HG03066 (cell line): ENCODE measurements around the gene MINPP1.
"Not testable (repeated sequence)": the region's sequence is repeated elsewhere in the genome, so short reads cannot be mapped to it uniquely, and the experiment has no call there.

Source experiments
- ATAC-seq: cut with Tn5 transposase; IDR thresholded peaks from one replicate; pipeline ENCODE4 v1.9.1; 2021; ENCODE audit warnings: low read depth; ENCODE audit not compliant: unreplicated experiment

Gene MINPP1, protein sequence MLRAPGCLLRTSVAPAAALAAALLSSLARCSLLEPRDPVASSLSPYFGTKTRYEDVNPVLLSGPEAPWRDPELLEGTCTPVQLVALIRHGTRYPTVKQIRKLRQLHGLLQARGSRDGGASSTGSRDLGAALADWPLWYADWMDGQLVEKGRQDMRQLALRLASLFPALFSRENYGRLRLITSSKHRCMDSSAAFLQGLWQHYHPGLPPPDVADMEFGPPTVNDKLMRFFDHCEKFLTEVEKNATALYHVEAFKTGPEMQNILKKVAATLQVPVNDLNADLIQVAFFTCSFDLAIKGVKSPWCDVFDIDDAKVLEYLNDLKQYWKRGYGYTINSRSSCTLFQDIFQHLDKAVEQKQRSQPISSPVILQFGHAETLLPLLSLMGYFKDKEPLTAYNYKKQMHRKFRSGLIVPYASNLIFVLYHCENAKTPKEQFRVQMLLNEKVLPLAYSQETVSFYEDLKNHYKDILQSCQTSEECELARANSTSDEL

DNA sequence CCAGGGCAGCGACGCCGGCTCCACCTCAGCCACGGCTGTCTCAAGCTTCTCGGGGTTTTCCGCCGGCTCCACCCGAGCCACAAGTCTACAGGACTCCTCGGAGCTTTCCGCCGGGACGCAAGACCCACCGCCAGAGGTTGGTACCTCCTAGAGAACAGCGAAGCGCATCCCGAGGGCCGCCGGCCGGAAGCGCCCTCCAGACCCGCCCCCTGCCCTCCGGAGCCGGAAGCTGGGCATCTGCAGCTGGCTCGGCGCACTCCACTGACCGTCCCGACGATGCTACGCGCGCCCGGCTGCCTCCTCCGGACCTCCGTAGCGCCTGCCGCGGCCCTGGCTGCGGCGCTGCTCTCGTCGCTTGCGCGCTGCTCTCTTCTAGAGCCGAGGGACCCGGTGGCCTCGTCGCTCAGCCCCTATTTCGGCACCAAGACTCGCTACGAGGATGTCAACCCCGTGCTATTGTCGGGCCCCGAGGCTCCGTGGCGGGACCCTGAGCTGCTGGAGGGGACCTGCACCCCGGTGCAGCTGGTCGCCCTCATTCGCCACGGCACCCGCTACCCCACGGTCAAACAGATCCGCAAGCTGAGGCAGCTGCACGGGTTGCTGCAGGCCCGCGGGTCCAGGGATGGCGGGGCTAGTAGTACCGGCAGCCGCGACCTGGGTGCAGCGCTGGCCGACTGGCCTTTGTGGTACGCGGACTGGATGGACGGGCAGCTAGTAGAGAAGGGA lies at the start of gene MINPP1:
Gene MINPP1 (plus strand): TSS at position 254 of the 726 bp plus-strand sequence. CDS start 23 bp downstream, at position 277.
- ATAC-seq = peak; percentile 90

DNA sequence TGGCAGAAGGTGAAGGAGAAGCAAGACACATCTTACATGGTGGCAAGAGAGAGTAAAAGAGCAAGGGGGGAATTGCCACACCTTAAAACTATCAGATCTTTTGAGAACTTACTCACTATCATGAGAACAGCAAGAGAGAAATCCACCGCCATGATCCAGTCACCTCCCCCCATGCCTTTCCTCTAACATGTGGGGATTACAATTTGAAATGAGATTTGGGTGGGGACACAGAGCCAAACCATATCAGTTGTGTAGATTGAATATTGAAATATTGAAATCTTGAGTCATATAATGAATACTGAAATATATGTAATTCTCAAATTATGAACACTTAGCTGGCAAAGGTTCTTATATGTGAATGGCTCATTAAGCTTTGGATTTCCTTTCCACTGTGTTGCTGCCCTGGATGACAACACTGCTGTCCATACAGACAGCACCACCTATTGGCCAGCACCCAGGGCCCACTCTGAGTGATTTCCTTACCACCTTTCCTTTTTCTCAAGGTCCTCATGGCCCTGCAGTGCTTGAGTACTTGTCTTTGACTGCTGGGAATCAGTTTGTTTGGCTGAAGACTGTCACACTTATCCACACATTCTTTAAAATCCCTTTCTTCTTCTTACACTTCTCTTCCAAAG lies 48.0 kb upstream of the MINPP1 start:
- ATAC-seq = not testable (repeated sequence)

DNA sequence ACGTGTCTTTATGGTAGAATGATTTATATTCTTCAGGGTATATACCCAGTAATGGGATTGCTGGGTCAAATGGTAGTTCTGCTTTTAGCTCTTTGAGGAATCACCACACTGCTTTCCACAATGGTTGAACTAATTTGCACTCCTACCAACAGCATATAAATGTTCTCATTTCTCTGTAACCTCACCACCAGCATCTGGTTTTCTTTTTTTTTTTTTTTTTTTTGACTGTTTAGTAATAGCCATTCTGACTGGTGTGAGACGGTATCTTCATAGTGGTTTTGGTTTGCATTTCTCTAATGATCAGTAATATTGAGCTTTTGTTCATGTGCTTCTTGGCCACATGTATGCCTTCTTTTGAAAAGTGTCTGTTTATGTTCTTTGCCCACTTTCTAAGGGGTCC lies 42.9 kb upstream of the MINPP1 start:
- ATAC-seq = not testable (repeated sequence)

DNA sequence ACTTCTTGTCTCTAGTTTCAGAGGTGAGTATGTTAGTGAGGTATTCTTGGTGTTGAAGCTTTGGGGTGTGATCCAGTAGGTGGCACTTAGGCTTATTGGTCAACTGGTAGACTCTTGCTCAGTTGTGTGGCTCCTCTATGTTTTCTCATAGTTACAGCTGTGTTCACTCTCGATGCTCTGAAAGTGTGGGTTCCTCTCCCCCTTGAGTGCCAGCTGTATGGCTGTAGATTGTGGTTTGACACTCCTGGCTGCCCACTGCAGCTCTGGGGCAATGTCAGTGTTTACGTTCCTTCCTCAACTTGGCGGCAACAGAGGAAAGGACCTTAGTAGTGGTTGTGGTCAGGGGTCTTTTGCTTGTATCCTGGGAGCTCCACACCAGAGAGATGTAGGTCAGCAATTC lies 37.8 kb upstream of the MINPP1 start:
- ATAC-seq = not testable (repeated sequence)

DNA sequence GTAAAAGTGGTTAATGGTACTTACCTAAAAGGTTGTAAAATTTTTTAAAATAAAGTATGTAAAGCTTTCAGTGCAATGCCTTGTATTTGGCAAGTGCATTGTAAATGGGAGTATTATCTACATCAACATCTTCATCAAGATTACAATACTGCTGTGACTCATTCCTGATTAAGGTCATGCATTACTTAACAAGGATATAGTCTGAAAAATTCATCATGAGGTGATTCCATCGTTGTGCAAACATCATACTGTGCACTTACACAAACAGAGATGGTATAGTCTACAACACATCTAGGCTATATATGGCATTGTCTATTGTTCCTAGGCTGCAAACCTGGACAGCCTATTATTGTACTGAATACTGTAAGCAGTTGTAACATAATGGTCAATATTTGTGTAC lies 16.0 kb upstream of the MINPP1 start:
- ATAC-seq = not testable (repeated sequence)

DNA sequence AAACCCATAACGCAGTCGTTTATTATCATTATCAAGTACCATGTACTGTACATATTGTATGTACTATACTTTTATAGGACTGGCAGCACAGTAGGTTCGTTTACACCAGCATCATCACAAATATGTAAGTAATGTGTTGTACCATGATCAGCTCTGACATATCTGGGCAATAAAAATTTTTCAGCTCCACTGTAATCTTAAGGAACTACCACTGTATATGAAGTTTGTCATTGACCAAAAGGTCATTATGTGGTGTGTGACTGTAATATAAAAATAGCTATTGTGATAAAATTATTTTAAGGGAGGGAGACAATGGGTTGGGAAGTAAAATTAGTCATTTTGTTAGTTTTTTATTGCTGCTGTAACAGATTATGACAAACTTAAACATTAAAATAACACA lies 14.4 kb upstream of the MINPP1 start:
- not testable (repeated sequence) for ATAC-seq

DNA sequence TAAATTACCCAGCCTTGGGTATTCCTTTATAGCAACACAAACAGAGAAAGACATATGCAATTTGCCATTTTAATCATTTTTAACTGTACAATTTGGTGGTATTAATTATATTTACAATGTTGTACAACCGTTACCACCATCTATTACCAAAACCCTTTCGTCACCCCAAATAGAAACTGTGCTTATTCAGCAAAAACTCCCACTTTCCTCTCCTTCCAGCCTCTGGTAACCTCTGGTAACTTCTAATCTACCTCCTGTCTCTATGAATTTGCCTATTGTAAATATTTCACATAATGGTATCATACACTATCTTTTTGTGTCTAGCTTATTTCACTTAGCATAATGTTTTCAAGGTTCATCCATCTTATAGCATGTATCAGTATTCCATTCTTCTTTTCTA lies 12.2 kb upstream of the MINPP1 start:
- ATAC-seq = not testable (repeated sequence)

DNA sequence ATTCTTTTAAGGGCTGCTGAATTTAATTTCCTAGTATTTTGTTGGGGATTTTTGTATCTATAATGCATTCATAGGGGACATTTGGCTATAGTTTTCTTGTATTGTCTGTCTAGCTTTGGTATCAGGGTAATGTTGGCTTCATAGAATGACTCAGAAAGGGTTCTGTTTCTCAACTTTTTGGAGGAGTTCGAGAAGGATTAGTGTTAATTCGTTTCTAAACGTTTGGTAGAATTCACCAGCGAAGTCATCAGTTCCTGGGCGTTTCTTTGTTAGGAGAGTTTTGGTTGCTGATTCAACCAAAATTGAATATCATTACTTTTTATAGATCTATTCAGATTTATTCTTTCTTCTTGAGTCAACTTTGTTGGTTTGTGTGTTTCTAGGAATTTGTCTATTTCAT lies 9.2 kb upstream of the MINPP1 start:
- not testable (repeated sequence) for ATAC-seq

DNA sequence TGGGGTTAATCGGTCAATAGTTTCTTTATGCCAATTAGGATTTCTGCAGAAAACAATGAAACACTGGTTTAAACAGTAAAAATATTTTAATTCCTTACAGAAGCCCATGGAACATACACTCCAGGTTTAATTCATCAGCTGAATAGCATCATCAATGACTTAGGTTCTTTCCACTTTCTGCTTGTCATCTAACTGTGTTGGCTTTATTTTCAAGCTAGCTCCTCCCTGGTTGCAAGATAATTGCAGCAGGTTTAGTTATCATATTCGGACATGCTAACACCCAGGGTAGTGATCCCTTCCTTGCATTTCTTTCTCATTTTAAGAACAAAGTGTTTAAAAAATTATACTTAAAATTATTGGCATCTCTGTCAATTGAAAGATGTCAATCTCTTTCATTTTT lies 7.3 kb upstream of the MINPP1 start:
- not testable (repeated sequence) for ATAC-seq

DNA sequence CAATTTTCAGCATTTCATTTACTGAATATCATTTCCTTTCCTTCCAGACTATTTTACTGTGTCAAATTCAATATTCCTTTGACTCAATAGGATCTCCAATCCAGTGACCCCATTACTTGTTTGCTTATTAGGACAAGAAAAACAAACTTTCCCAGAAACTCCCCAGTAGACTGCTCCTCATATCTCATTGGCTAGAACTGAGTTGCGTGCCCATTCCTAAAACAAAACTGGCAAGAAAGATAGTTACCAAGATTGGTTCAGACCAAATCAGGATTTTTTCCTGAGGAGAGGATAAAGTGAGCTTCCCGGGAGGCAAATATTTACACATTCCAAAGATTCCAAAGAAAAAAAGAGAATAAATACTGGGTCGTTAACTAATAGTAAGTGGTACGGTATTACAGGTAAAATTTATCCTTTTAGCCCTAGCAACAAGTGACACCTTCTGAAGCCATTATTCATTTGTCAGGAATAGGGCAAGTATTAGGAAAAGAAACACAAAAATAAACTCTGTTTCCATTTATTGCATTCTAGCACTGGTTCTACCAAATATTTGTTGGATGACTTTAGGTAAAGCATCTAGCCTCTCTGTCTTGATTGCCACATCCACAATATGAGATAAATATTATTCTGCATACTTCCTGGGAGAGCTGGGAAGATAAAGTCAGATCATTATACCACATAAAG lies 6.4 kb upstream of the MINPP1 start:
- ATAC-seq = not testable (repeated sequence)

DNA sequence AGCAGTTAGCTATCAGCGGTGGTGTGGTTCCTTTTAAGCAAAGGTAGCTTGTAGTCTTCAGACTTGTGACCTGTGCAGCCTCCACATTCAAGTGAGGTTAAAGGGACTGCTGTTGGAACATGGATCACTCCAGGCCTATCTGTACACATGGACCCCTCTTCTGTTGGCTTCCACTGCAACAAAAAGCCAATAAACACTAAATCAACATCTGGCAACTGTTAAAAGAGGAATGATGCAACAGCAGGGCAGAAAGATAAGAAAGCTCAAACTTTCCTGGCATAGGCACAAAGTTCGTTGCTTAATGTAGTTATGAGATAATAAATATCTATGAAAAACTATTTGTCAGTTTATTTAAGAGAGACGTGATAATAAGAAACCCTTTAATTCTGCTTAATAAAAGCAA lies 4.0 kb upstream of the MINPP1 start:
- ATAC-seq = no peak

DNA sequence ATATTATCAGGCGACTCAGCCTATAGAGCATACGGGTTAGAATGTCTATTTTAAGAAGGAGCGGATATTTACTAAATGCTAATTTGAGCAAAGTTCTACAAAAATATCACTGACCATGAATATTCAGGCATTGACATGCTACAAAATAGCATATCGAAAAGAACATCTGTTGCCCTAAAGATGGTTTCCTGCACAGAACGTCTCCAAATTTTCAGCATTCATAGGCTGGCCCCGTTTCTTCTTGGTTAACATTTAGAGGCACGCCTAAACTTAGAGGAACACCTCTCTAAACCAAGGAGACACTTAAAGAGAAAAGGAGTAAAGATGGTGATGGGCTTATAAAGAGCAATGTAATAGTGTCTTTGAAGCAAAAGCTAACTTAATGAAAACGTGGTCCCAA lies 1.3 kb upstream of the MINPP1 start:
- no peak for ATAC-seq

DNA sequence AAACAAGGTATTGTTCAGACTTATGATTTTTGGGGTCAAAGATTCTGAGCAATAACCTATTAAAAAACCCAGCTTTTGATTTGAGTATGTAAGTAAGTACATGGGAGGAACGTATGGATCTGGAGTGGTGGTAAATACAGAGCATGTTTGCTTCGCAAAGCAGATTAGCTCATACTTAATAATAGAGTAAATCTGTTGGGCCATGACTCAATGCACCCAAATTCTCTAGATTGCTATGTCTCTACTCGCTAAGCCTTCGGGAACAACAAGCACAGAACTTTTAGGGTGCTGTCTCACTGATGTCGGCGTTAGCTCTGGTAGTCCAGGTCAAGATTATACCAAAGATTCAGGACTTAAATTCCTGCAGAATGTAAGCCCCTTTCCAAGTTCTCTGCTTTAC lies 807 bp upstream of the MINPP1 start:
- no peak for ATAC-seq

DNA sequence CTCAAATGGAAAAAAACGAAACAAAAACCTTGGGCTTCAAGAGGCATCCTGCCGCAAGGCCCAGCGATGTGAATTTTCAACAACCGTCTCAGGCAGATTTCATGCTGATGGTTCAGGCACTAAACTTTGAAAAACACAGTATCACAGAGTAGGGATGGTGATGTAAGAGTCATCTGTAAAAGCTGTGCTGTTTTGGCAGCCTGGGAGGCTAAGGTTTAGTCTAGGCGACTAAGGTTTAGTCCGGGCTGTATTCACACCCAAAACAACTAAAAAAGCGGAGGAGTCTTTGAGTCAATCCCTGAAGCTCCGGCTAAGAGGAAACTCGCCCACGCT lies 420 bp upstream of the MINPP1 start:
- no peak for ATAC-seq

DNA sequence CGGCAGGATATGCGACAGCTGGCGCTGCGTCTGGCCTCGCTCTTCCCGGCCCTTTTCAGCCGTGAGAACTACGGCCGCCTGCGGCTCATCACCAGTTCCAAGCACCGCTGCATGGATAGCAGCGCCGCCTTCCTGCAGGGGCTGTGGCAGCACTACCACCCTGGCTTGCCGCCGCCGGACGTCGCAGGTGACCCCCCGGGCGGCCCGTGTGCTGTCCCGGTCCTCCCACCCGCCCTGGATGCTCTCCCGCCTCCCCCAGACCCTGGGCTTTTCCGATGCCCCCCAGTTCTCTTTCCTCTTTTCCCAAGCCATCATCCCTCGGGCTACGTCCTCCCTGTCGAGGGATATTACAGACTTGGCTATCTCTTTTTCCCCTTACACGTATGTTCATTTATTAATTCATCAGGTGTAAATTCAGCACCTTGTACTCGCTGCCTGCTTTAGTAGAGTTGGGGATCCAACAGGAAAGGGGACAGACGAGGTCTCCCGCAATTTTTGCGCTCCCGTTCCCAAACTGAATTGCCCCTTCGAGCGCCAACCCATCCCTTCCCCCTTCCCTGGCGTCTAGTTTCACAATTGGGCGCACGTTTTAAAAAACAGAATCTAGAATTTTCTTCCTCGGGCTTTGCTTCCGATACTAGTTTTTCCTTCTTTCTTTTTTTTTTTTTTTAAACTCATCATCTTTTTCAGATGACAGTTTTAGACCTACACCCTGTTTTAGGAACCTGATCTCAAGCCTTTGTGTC lies 846 bp downstream of the MINPP1 start:
- ATAC-seq = peak; percentile 55

DNA sequence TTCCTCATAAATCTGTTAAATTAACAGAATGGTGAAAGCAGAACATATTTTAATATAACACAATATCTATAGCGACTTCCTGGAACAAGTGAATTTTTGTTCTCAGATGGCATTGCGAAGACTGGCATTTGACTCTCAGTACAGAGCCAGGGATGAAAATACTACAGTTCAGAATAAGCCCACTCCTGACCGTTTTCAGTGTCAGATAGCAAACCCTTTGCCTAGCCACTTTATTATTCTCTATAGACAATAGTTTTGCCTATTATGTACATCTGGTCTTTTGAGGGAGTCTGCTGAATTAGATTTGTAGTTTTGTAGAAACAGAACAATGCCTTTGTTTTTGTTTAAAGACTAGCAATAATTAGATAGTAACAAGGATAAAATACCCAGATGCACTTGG lies 2.3 kb downstream of the MINPP1 start:
- ATAC-seq = no peak

DNA sequence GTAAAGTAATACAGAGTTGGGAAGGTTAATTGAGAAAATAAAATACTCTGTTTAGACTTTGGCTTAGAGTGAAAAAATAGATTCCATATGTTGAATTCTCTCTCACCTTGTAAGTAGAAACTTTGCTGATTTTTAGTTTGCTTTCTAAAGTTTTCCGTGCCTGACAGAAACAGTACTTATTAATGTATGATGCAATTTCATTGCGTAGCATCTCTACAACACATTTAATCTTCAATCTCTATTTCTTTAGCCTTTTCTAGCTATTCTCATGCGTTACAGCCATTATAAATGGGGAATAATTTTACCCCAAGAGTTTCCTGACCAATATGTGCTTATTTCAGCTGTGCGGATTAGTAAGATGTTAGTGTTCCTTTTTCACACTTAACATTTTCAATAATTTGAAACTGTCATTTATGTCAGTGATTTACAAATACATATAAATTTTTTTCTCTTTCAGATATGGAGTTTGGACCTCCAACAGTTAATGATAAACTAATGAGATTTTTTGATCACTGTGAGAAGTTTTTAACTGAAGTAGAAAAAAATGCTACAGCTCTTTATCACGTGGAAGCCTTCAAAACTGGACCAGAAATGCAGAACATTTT lies 3.3 kb downstream of the MINPP1 start:
- ATAC-seq = no peak

DNA sequence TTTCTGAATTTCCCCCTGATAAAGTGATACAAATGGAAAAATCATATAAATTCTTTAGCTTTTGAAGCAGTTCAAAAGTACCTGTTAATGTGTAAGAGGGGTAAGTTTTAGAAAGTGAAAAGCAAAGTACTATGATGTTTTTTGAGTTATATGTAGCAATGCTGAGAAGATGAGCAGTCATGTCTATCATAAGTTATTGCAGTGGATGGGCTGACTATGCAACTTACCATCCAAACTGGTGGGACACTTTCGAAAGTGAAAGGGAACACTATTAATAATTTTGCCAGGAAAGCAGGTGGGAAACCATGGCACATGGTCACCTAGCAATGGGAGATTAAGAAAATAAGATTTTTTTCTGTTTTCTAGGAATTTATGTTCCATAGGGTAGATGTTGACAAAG lies 4.1 kb downstream of the MINPP1 start:
- ATAC-seq = no peak

DNA sequence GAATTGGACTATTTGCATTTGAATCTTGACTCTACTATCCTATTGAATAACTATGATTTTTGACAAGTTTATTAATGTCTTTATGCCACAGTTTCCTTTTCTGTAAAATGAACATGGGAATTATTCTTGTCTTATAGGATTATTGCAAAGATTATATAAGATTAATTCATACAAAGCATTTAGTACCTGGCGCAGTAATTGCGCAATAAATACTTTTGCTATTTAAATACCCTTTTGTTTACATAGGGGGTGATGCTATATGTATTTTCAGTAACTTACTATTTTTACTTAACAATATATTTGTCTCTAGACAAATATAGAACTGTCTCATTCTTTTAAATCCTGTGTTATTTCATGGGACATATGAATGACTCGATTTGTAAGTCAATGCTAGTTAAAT lies 5.3 kb downstream of the MINPP1 start:
- ATAC-seq = no peak

DNA sequence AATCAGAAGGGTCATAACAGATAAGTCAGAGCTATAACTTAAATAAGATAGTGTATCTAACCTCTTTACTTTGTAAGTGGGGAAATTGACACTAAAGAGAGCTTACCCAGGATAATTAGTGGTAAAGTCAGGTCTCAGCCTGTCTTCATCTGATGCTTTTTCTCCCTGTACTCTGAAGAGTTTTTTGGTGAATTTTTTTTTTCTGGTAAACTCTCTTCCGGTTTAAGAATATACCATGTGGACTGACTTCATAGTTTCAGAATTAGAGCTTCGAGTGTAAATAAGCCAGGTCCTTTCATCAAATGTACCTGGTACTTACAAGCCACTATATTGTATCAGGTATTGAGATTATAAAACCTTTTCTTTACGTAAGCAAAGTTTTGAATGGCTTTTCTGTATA lies 6.8 kb downstream of the MINPP1 start:
- no peak for ATAC-seq
